Rectal smooth muscle tissue (tissue), 1 donor: ENCODE measurements around the gene TSPO.

Source experiments
- H3K27ac ChIP-seq: one replicate; pipeline ENCODE4 v1.7.0; 2013; ENCODE audit warnings: low read depth, low read length, inconsistent platforms
- H3K27me3 ChIP-seq: one replicate; pipeline ENCODE4 v1.7.0; 2013; ENCODE audit warnings: low read length; ENCODE audit not compliant: control insufficient read depth, insufficient read depth
- H3K36me3 ChIP-seq: one replicate; pipeline ENCODE4 v1.7.0; 2013; ENCODE audit warnings: low read length; ENCODE audit not compliant: control insufficient read depth, insufficient read depth
- H3K4me1 ChIP-seq: one replicate; pipeline ENCODE4 v1.7.0; 2013; ENCODE audit warnings: low read length; ENCODE audit not compliant: control insufficient read depth, insufficient read depth
- H3K4me3 ChIP-seq: one replicate; pipeline ENCODE4 v1.7.0; 2013; ENCODE audit warnings: low read length
- H3K9ac ChIP-seq: one replicate; pipeline ENCODE4 v1.7.0; 2013; ENCODE audit warnings: low read length

The TSPO gene

DNA sequence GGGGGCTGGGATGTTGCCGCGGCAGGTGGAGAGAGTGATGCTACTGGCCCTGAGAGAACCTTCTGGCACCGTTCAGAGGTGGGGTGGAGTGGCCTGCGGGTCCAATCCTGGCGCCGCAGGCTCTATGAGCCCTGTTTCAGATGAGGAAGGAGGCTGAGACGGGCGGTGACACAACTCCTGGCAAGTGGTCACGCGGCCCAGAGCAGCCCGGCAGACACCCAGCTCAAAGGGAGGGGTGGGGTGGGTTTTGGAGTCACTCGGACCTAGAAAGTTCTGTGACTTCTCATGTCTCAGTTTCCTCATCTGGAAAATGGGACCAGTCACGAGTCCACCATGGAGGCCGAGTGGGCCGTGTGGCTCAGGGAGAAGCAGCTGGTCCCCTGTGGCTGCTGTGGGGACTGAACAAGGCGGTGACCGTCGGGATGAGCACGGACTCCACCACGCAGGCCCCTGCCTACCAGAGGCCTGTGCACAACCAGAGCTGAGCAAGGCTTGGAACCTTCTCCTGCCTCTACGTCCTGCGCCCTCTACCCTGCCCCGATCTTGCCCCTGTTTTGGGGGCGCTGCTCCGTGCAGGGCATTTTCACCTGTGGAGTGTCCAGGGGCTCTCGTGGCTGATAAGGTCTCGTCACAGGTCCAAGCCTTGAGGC, 3.7 kb downstream of the TSPO start:
- H3K27ac ChIP-seq = no peak overlapping the region
- H3K9ac ChIP-seq = no peak overlapping the region
- H3K4me1 ChIP-seq = peaks cover 12% of the 10 kb centered on the region
- no peaks in the 10 kb centered on the region for H3K27me3 ChIP-seq
- no peak overlapping the region for H3K4me3 ChIP-seq
- H3K36me3 ChIP-seq = no peaks in the 10 kb centered on the region

GRCh38 chr22:43155789-43156188, 4.4 kb downstream of the TSPO start:
- no peaks in the 10 kb centered on the region for H3K27me3 ChIP-seq
- no peaks in the 10 kb centered on the region for H3K36me3 ChIP-seq
- H3K27ac ChIP-seq = no peak overlapping the region
- no peak overlapping the region for H3K4me3 ChIP-seq
- no peak overlapping the region for H3K9ac ChIP-seq
- H3K4me1 ChIP-seq = peaks cover 8% of the 10 kb centered on the region

DNA sequence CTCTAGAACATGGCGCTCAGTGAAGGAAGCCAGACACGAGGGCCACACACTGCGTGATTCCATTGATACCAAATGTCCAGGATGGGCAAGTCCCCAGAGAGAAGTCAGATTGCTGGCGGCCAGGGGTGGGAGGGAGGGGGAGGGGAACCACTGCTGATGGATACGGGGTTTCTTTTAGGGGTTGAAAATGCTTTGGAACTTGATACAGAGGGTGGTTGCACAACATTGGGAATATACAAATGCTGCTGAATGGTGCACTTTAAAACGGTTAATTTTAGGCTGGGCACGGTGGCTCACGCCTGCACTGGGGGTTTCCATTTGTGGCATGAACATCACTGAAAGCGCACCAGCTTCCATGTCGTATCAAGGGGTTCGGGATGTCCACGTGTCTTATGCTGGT, 5.1 kb downstream of the TSPO start:
- no peak overlapping the region for H3K4me3 ChIP-seq
- no peak overlapping the region for H3K27ac ChIP-seq
- no peak overlapping the region for H3K9ac ChIP-seq
- H3K36me3 ChIP-seq = peaks cover 2% of the 10 kb centered on the region
- peaks cover 7% of the 10 kb centered on the region for H3K4me1 ChIP-seq
- no peaks in the 10 kb centered on the region for H3K27me3 ChIP-seq

DNA sequence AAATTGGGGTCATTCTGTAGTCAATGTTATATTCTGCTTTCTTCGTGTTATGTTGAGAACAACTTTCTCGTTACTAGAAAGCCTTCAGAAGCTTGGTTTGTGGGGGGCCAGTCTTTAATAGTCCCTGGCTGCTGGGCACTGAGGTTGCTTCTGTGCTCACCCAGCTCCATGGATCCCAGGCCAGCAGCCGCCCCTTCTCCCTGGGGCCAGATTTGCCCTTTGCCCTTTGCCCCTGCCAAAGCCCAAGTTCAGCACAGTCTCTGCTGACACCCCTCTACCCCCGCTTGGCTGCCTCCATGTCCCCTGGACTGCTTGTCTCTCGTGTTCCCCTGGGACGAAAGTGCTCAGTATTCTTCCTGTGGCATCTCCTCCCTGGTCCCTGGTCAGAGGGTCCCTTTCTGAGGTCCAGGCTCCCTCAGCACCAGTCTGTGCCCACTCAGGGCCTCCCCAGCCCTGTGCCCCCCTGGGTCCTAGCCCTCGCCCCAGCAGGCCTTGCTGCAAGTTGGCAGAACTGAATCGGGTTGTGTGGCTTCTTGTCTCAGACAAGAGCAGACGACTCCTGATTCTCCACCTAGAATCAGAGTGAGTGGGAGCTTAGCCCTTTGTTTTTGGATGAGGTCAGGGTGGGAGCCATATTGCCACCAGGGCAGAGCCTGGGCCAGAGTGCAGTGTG, 6.7 kb downstream of the TSPO start:
- Histone ChIP-seq H3K9ac (no peak overlapping the region), H3K4me1 (no peaks in the 10 kb centered on the region), H3K27ac (no peak overlapping the region), H3K36me3 (peaks cover 9% of the 10 kb centered on the region), H3K4me3 (no peak overlapping the region), H3K27me3 (no peaks in the 10 kb centered on the region)

- no peak overlapping the region for H3K4me3 ChIP-seq
- no peak overlapping the region for H3K27ac ChIP-seq
- H3K27me3 ChIP-seq = no peaks in the 10 kb centered on the region
- no peak overlapping the region for H3K9ac ChIP-seq
- peaks cover 9% of the 10 kb centered on the region for H3K36me3 ChIP-seq
- no peaks in the 10 kb centered on the region for H3K4me1 ChIP-seq
Observed at GRCh38 chr22:43158778-43159483, 7.6 kb downstream of the TSPO start.

- Histone ChIP-seq H3K4me3 (no peak overlapping the region), H3K9ac (no peak overlapping the region), H3K27me3 (no peaks in the 10 kb centered on the region), H3K4me1 (no peaks in the 10 kb centered on the region), H3K36me3 (peaks cover 9% of the 10 kb centered on the region), H3K27ac (no peak overlapping the region)
Observed at GRCh38 chr22:43159484-43160178, 8.3 kb downstream of the TSPO start.

- peaks cover 9% of the 10 kb centered on the region for H3K36me3 ChIP-seq
- no peaks in the 10 kb centered on the region for H3K27me3 ChIP-seq
- no peaks in the 10 kb centered on the region for H3K4me1 ChIP-seq
- no peak overlapping the region for H3K4me3 ChIP-seq
- no peak overlapping the region for H3K27ac ChIP-seq
- no peak overlapping the region for H3K9ac ChIP-seq
Observed at GRCh38 chr22:43160497-43161126, 9.3 kb downstream of the TSPO start.

DNA sequence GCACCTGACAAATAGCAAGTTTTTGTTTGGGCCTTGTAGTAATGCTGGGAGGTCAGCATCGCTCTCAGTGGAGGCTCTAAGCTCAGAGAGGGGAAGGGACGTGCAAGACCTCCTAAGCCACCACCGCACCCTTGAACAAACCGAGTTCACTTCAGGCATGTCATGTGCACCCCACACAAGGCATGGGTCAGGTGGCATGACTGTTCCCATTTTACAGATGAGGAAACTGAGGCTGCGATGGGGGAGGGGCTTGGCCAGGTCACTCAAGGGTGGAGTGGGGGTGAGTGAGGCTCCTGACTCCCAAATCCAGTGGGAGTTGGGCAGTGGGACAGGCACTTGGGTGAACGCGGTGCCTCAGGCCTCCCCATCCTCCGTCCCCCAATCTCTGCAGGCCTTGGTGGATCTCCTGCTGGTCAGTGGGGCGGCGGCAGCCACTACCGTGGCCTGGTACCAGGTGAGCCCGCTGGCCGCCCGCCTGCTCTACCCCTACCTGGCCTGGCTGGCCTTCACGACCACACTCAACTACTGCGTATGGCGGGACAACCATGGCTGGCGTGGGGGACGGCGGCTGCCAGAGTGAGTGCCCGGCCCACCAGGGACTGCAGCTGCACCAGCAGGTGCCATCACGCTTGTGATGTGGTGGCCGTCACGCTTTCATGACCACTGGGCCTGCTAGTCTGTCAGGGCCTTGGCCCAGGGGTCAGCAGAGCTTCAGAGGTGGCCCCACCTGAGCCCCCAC, 11.2 kb downstream of the TSPO start:
- H3K27ac ChIP-seq = no peak overlapping the region
- H3K4me1 ChIP-seq = no peaks in the 10 kb centered on the region
- no peak overlapping the region for H3K4me3 ChIP-seq
- no peaks in the 10 kb centered on the region for H3K27me3 ChIP-seq
- H3K36me3 ChIP-seq = peaks cover 9% of the 10 kb centered on the region
- H3K9ac ChIP-seq = no peak overlapping the region

DNA sequence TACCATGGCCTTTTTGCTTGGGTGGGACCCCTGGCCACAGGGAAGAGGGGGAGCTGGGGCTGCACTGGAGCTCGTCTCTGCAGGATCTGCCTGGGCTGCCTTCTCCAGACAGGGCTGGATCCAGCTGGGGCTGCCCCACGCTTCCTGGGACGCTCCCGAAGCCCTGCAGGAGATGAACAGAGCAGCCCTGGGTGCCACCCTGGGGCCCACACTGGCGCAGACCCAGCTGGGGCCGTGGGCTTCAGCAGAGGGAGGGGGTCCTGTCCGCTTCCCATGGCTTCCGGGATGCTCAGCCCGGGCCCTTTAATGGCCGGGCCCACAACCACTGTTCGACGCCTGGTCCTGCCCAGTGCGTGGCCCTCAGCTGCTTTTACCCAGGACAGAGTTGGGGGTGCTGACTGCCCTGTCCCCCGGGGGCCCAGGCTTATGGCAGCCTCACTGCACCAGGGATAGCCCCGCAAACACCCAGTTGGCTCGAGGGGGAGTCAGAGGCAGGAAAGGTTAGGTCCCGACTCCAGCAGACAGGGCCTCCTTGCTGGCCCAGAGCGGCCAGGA, 12.0 kb downstream of the TSPO start:
- Histone ChIP-seq H3K4me3 (no peak overlapping the region), H3K27ac (no peak overlapping the region), H3K27me3 (no peaks in the 10 kb centered on the region), H3K36me3 (peaks cover 14% of the 10 kb centered on the region), H3K9ac (no peak overlapping the region), H3K4me1 (no peaks in the 10 kb centered on the region)

- H3K27me3 ChIP-seq = no peaks in the 10 kb centered on the region
- no peak overlapping the region for H3K4me3 ChIP-seq
- H3K36me3 ChIP-seq = peaks cover 15% of the 10 kb centered on the region
- no peaks in the 10 kb centered on the region for H3K4me1 ChIP-seq
- no peak overlapping the region for H3K9ac ChIP-seq
- no peak overlapping the region for H3K27ac ChIP-seq
Observed at GRCh38 chr22:43164636-43165035, 13.3 kb downstream of the TSPO start.

- Histone ChIP-seq H3K36me3 (peaks cover 19% of the 10 kb centered on the region), H3K9ac (no peak overlapping the region), H3K4me1 (no peaks in the 10 kb centered on the region), H3K27ac (no peak overlapping the region), H3K27me3 (no peaks in the 10 kb centered on the region), H3K4me3 (no peak overlapping the region)
Observed at GRCh38 chr22:43166132-43166930, 15.0 kb downstream of the TSPO start.
